GM19238 (cell line): Measurements from ENCODE around the gene CRLF2.
"Not testable (repeated sequence)": the region's sequence is repeated elsewhere in the genome, so short reads cannot be mapped to it uniquely, and the experiment has no call there.

Experiments used
- DNase-seq: peaks from one replicate; pipeline ENCODE4 v3.0.0; 2011; ENCODE audit warnings: low spot score; ENCODE audit not compliant: insufficient read length

Gene CRLF2

DNA sequence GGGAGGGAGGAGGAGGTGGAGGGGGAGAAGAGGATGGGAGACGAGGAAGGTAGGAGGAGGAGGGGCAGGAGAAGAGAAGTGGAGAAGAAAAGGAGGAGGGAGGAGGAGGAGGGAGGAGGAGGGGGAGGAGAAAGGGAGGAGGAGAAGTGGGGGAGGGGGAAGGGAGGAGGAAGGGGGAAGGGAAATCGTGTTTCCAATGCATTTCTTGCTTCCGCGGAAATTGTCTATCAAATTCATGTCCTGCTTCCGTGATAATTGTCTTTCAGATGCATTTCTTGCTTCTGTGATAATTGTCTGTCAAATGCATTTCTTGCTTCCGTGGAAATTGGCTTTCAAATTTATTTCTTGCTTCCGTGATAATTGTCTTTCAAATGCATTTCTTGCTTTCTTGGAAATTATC is 43.3 kb downstream of the CRLF2 start:
- no peak for DNase-seq

DNA sequence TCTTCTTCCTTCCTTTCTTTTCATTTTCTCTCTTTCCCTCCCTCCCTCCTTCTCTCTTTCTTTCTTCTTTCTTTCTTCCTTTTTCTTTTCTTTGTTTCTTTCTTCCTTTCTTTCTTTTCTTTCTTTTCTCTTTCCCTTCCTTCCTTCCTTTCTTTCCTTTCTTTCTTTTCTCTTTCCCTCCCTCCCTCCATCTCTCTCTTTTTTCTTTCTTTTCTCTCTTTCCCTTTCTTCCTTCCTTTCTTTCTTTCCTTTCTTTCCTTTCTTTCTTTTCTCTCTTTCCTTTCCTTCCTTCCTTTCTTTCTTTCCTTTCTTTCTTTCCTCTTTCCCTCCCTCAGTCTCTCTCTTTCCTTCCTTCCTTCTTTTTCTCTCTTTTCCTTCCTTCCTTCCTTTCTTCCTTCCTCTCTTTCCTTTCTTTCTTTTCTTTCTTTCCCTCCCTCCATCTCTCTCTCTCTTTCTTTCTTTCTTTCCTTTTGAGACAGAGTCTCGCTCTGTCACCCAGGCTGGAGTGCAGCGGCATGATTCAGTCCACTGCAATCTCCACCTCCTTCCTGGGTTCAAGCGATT is 44.4 kb downstream of the CRLF2 start:
- DNase-seq, result no peak

GRCh38 chrX:1167466-1167865 is 45.0 kb downstream of the CRLF2 start:
- no peak for DNase-seq

DNA sequence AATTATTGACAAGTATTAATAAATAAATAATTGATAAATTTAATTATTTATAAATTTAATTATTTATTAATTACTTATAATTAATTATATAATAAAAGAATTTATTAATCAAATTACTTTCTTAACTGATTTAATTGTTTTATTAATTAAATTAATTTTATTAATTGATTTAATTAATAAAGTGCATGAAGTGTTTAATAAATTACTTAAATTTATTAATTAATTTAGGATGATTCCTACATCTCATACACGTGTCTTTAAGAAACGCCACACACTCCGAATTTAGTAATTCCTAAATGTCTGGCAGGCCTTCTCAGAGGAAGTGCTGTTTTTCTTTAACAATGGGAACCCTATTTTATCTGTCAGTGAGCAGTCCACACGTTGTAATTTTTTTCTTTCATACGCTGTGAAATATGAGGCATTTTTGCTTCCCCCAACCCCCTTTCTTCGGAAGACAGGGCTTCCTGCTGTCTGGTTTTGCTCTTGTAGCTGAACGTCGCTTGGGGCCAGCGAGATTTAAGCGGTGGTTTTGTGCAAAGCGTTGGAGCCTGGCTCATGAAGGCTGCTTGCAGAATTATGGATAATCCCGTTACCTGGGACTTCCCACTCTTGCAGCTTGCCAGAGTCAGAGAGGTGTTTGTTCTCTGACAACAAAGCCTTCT is 46.8 kb downstream of the CRLF2 start:
- DNase-seq, result peak; percentile 3

DNA sequence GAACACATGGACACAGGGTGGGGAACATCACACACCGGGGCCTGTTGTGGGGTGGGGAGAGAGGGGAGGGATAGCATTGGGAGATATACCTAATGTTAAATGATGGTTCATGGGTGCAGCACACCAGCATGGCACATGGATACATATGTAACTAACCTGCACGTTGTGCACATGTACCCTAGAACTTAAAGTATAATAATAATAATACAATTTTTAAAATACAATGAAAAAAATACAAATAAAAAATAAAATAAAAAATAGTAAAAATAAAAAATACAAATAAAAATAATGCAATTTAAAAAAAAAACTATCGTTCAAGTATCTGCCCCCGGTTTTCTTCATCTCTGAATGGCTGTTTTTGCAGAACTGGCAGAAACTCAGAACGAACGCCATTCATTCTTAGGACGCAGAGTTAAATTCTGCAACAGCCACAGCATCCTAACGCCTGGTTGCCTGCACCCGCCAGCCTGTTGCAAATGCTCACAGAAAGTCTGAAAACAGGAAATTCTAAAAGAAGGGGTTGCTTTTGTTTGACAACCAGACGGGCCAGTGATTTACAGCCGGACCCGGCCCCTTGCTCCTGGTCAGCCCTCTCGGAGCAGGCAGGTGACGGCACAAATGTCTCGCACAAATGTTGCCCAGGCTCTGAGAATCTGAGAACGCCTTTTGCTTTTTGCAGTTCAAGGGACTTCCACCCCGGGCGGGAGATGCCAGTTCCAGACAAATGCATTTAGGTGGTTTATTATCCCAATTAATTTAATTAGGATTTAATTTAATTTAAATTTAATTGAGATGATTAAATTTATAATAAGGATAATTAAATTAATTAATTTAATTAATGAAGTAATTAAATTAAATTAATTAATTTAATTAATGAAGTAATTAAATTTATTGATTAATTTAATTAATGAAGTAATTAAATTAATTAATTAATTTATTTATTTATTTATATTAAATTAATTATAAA is 47.8 kb downstream of the CRLF2 start:
- peak; percentile 17 for DNase-seq

GRCh38 chrX:1163231-1163630 is 49.2 kb downstream of the CRLF2 start:
- no peak for DNase-seq

GRCh38 chrX:1162119-1162916 is 50.1 kb downstream of the CRLF2 start:
- DNase-seq, result no peak

- DNase-seq, result no peak
Measured at GRCh38 chrX:1159548-1159947, 52.9 kb downstream of the CRLF2 start.

- not testable (repeated sequence) for DNase-seq
Measured at GRCh38 chrX:1156681-1157455, 55.6 kb downstream of the CRLF2 start.

DNA sequence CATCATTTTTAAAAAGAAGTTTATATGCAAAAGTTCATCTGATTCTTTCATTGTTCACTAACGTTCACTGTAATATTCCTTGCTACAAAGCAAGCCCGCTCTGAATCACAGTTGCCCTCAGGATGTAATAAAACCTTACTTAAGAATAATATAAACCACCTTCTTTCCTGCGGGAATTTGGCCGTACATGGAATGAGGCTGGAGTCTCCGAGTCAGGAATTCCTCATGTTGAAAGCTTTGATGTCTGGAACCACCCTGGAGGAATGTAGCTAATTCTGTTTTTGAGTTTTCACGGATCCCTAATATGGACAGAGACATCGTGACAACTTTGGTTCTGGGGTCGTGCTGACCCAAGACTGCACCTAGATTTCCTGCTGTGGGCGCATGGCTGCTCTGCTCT is 58.5 kb downstream of the CRLF2 start:
- no peak for DNase-seq

DNA sequence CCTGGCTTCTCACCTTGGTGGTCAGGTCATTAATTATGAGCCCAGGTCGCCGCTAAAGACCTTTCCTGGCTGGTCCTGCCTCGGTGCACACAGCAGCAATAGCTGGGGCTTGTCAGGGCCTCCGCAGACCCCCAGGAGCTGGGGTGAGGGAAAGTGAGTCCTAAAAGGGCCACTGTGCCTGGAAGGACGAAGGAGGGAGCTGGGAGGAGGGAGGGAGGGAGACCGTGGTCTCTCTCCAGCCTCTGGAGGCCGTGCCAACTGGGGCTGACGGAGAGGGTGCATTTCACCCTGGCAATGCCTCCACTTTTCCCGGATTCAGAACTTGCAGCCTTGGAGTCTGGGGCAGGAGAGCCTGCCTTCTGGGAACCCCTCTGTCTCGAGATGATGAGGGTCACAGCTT is 60.4 kb downstream of the CRLF2 start:
- no peak for DNase-seq

DNA sequence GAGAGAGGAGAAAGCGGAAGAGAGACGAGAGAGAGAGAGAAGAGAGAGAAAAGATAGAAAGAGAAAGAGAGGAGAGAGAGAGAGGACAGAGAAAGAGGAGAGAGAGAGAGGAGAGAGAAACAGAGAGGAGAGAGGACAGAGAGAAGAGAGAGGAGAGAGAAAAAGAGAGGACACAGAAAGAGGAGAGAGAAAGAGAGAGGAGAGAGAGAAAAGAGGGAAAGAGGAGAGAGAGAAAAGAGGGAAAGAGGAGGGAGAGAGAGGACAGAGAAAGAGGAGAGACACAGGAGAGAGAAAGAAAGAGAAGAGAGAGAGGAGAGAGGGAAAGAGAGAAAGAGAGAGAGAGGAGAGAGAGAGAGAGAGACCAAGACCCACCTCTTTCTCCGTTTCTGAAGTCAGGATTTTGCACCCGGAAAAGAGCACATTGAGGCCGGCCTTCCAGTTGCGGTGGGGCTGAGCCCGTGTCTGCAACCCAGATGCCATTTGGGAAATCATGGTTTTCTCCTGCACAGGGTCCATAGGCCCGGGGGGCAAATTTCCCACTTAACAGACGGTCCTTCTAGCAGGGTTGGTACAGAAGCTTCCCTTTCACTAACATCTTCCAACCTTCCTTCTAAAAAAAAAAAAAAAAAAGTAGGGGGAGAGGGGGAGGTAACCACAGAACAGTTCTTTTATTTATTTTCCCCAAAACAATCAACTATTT is 60.9 kb downstream of the CRLF2 start:
- no peak for DNase-seq

- DNase-seq, result no peak
Measured at GRCh38 chrX:1150569-1151347, 61.7 kb downstream of the CRLF2 start.

DNA sequence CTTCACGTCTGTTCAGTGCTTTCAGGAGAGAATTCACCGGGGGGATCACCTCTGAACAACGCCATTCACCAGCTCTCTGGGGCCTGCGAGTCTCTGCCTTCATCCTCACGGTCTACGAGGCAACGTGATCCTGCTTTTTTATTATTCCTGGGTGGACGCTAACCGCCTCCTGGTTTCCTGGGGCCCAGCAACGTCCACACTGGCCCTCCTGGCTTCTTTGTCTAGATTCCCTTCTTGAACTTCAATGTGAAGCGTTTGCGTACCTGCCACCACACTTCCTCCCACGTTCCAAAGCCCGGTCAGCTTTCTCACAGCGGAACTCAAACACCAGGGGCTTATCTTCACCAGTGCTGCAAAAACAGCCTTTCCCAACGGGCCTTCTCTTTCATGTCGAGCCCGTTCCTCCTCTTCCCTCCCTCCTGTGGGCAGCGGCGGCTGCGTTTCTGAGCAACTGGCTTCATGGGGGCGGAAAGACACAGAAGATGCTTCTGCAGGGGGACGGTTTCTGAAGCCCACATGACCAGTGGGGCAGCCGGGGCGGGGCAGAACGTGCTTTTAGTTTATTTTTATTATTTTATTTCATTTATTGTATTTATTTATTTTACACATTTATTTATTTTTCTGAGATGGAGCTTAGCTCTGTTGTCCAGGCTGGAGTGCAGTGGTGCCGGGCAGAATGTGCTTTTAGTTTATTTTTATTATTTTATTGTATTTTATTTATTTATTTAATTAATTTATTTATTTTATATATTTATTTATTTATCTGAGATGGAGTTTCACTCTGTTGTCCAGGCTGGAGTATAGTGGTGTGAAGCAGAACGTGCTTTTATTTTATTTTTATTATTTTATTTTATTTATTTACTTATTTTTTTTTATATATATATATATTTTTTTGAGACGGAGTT is 64.6 kb downstream of the CRLF2 start:
- DNase-seq, result no peak

DNA sequence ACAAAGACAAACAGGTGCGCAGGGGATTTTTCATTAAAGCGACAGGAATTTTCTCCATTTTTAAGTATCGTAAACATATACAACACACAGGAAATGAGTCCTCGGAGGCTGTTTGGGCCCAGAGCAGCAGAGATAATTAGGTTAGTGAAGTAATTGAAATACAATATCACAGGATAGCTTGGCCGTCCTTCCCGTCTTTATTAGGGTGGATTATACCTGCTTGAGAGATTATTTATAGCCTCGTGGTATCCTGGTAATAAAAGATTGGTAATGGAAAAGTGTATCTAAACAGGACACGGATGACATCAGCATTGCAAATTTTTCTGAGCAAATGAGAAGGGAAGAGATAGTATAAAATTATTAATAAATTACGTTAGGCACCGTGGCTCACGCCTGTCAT is 68.2 kb downstream of the CRLF2 start:
- no peak for DNase-seq
